Measurements from ENCODE around the gene NRM. TPM values are rescaled to one million over a fixed set of nuclear protein-coding genes. Genes with fewer than 3 reads are reported as not detected.

Gene NRM
- total RNA-seq, 1 donor from 2014 or later = 12.8 TPM

- Histone ChIP-seq H3K27ac (ENCODE audit: low read depth, low read length) (no peak overlapping the region), H3K27me3 (ENCODE audit: insufficient read depth, low read length) (no peaks in the 10 kb centered on the region), H3K4me3 (ENCODE audit: insufficient read depth, low read depth, low read length) (no peak overlapping the region), H3K9me3 (ENCODE audit: insufficient read depth, low read depth, low read length) (no peaks in the 10 kb centered on the region), H3K4me2 (ENCODE audit: low read length) (no peak overlapping the region), H4K20me1 (ENCODE audit: insufficient read depth, low read length) (no peaks in the 10 kb centered on the region), H3K36me3 (ENCODE audit: insufficient read depth, low read length) (peaks cover 33% of the 10 kb centered on the region), H3K9ac (ENCODE audit: low read length) (no peak overlapping the region), H2AFZ (ENCODE audit: low read depth, low read length) (no peak overlapping the region), H3K4me1 (ENCODE audit: insufficient read depth, low read length) (no peaks in the 10 kb centered on the region), H3K79me2 (ENCODE audit: insufficient read depth, low read length) (no peaks in the 10 kb centered on the region)
- Mint-ChIP-seq H3K4me1 (ENCODE audit: low read depth, unreplicated experiment) (no peaks in the 10 kb centered on the region), H3K27ac (ENCODE audit: unreplicated experiment) (no peak overlapping the region), H3K9me3 (ENCODE audit: unreplicated experiment) (no peaks in the 10 kb centered on the region), H3K36me3 (ENCODE audit: low read depth, unreplicated experiment) (peaks cover 44% of the 10 kb centered on the region), H3K27me3 (ENCODE audit: low read depth, unreplicated experiment) (no peaks in the 10 kb centered on the region), H3K4me3 (ENCODE audit: unreplicated experiment) (no peak overlapping the region)
- FAIRE-seq = no peak
- DNase-seq (ENCODE audit: low read depth) = no peak
- no peak for TF ChIP-seq CTCF (IDR thresholded peaks at IDR 0.05; ENCODE audit: insufficient read depth, low read depth, low read length)
- TF ChIP-seq EZH2 (IDR thresholded peaks at IDR 0.05; ENCODE audit: insufficient read depth, low read length) = no peak
These were observed 18.5 kb upstream of the NRM start for GRCh38 chr6:30709101-30709868.

DNA sequence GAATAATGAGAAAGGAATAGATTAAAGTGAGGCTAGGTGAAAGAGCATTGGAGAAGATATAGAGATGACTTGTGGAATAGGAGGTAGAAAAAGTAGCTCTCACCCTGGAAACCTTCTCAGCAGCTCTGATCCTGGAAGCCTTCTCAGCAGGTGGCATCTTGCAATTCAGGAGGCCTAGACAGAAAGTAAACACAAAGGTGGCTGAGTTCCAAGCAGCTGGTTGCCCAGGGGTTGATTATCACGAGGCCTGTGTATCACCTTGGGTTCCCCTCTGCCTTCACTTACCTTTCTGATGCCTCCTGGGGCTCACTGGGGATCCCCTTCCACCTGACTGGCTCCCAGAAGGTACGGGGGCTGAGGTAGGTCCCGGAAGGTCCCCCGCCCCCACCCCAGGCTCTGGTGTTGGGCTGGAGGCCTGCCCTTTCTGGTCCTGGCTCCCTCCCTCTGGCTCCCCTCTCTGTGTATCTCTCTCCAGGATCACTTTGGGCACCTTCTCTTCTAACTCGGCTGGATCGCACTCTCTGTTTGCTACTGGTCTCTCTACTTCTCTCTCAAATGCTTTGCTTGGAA lies 16.6 kb upstream of the NRM start:
- no peak overlapping the region for H3K27ac ChIP-seq (ENCODE audit: low read depth, low read length)
- no peak overlapping the region for H3K27ac Mint-ChIP-seq (ENCODE audit: unreplicated experiment)
- H3K4me3 Mint-ChIP-seq (ENCODE audit: unreplicated experiment) = no peak overlapping the region
- H3K4me1 Mint-ChIP-seq (ENCODE audit: low read depth, unreplicated experiment) = no peaks in the 10 kb centered on the region
- H3K4me1 ChIP-seq (ENCODE audit: insufficient read depth, low read length) = no peaks in the 10 kb centered on the region
- H3K9ac ChIP-seq (ENCODE audit: low read length) = no peak overlapping the region
- H3K4me2 ChIP-seq (ENCODE audit: low read length) = no peak overlapping the region
- no peak for FAIRE-seq
- H3K27me3 ChIP-seq (ENCODE audit: insufficient read depth, low read length) = no peaks in the 10 kb centered on the region
- H3K9me3 ChIP-seq (ENCODE audit: insufficient read depth, low read depth, low read length) = no peaks in the 10 kb centered on the region
- H4K20me1 ChIP-seq (ENCODE audit: insufficient read depth, low read length) = no peaks in the 10 kb centered on the region
- TF ChIP-seq EZH2 (IDR thresholded peaks at IDR 0.05; ENCODE audit: insufficient read depth, low read length) = no peak
- TF ChIP-seq CTCF (IDR thresholded peaks at IDR 0.05; ENCODE audit: insufficient read depth, low read depth, low read length) = no peak
- peaks cover 40% of the 10 kb centered on the region for H3K36me3 Mint-ChIP-seq (ENCODE audit: low read depth, unreplicated experiment)
- no peaks in the 10 kb centered on the region for H3K79me2 ChIP-seq (ENCODE audit: insufficient read depth, low read length)
- H3K9me3 Mint-ChIP-seq (ENCODE audit: unreplicated experiment) = no peaks in the 10 kb centered on the region
- H3K27me3 Mint-ChIP-seq (ENCODE audit: low read depth, unreplicated experiment) = no peaks in the 10 kb centered on the region
- DNase-seq (ENCODE audit: low read depth) = no peak
- H2AFZ ChIP-seq (ENCODE audit: low read depth, low read length) = no peak overlapping the region
- H3K36me3 ChIP-seq (ENCODE audit: insufficient read depth, low read length) = peaks cover 25% of the 10 kb centered on the region
- no peak overlapping the region for H3K4me3 ChIP-seq (ENCODE audit: insufficient read depth, low read depth, low read length)

DNA sequence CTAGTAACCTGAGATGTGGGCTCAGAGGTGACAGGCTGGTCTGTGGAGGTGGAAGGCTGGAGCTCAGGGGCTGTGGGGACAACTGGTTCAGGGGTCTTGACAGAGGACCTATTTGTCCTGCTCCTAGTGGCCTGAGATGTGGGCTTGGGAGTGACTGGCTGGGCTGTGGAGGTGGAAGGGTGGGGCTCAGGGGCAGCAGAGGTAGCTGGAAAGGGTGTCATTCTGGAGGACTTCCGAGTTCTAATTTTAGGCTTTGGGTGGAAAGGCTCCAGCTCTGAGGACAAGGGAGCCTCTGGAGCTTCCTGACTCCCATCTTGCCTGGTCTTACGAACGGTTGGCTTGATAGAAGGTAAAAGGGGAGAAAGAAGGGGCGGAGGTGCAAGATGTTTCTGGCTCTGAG lies 14.8 kb upstream of the NRM start:
- H3K4me1 ChIP-seq (ENCODE audit: insufficient read depth, low read length) = no peaks in the 10 kb centered on the region
- FAIRE-seq = no peak
- no peaks in the 10 kb centered on the region for H3K9me3 Mint-ChIP-seq (ENCODE audit: unreplicated experiment)

More for the DNA sequence above, 14.8 kb upstream of the NRM start:
- no peaks in the 10 kb centered on the region for H3K79me2 ChIP-seq (ENCODE audit: insufficient read depth, low read length)
- no peaks in the 10 kb centered on the region for H3K4me1 Mint-ChIP-seq (ENCODE audit: low read depth, unreplicated experiment)
- no peaks in the 10 kb centered on the region for H3K9me3 ChIP-seq (ENCODE audit: insufficient read depth, low read depth, low read length)
- H3K4me3 Mint-ChIP-seq (ENCODE audit: unreplicated experiment) = no peak overlapping the region
- no peak for DNase-seq (ENCODE audit: low read depth)
- no peak overlapping the region for H3K27ac ChIP-seq (ENCODE audit: low read depth, low read length)
- peaks cover 13% of the 10 kb centered on the region for H3K36me3 ChIP-seq (ENCODE audit: insufficient read depth, low read length)
- H3K27me3 ChIP-seq (ENCODE audit: insufficient read depth, low read length) = no peaks in the 10 kb centered on the region
- H3K27ac Mint-ChIP-seq (ENCODE audit: unreplicated experiment) = no peak overlapping the region
- H3K4me2 ChIP-seq (ENCODE audit: low read length) = no peak overlapping the region
- no peaks in the 10 kb centered on the region for H3K27me3 Mint-ChIP-seq (ENCODE audit: low read depth, unreplicated experiment)
- H2AFZ ChIP-seq (ENCODE audit: low read depth, low read length) = no peak overlapping the region
- peaks cover 29% of the 10 kb centered on the region for H3K36me3 Mint-ChIP-seq (ENCODE audit: low read depth, unreplicated experiment)
- H3K4me3 ChIP-seq (ENCODE audit: insufficient read depth, low read depth, low read length) = no peak overlapping the region
- H4K20me1 ChIP-seq (ENCODE audit: insufficient read depth, low read length) = no peaks in the 10 kb centered on the region
- H3K9ac ChIP-seq (ENCODE audit: low read length) = no peak overlapping the region
- no peak for TF ChIP-seq CTCF (IDR thresholded peaks at IDR 0.05; ENCODE audit: insufficient read depth, low read depth, low read length)
- TF ChIP-seq EZH2 (IDR thresholded peaks at IDR 0.05; ENCODE audit: insufficient read depth, low read length) = no peak
